22Rv1 (cell line): ENCODE measurements around the gene TOPAZ1.

ENCODE experiments used
- CTCF ChIP-seq: fragments of 450-650 bp; IDR thresholded peaks from 2 replicates; pipeline ENCODE4 v1.5.1; 2017; ENCODE audit warnings: mild to moderate bottlenecking
- ZFX ChIP-seq: fragments of 450-650 bp; IDR thresholded peaks from 2 replicates; pipeline ENCODE4 v1.6.1; 2017; ENCODE audit warnings: antibody characterized with exemption, borderline replicate concordance

DNA sequence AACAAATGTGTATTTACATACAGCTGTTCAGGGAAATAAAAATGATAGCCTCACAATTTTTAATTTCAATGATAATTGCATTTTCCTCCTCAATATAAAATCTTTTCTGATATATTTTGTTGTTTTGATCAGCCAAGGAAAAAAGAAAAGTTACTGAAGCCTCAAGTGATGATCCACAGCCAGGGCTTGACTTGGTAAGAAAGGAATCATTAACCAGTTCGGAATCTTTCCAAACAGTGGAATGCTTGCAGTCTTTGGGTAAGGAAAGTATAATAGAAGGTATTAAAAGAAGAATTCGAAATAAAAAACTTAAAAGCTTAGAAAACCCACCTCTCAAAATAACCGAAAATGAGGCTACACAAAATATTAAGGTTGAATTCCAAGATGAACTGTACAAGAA, 1.0 kb downstream of the TOPAZ1 start:
- TF ChIP-seq CTCF (no peak), ZFX (no peak)
